ENCODE measurements around the gene TCF7L1.
"Not testable (repeated sequence)": the region's sequence is repeated elsewhere in the genome, so short reads cannot be mapped to it uniquely, and the experiment has no call there.

The TCF7L1 gene

GRCh38 chr2:85180322-85181133 lies 47.3 kb downstream of the TCF7L1 start:
- no peak for DNase-seq (ENCODE audit: low read depth, low spot score)
- no peak overlapping the region for H3K27ac ChIP-seq

DNA sequence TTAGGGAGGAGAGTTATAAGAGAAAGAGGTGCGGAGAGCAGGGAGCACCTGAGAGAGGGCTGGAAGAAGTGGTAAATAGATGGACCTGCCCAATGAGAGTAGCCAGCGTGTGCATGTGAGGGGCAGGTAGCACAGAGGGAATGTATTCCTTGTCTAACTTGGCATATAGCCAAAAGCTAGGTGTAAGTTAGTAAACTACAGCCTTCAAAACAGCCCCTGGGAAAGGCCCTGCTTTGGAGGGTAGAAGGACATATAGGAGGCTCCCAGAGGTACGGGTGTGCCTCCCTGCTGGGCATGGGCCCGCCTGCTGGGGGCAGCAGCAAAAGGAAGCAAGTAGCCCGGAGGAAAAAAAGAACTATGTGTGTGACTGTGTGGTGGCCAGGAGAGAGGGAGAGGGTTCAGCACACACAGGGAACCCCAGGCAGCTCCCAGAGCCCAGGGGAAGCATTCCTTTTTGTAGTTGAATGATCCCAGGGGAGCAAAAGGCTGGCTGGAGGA lies 48.0 kb downstream of the TCF7L1 start:
- H3K27ac ChIP-seq, result no peak overlapping the region
- no peak for DNase-seq (ENCODE audit: low read depth, low spot score)

GRCh38 chr2:85181844-85182456 lies 48.8 kb downstream of the TCF7L1 start:
- no peak overlapping the region for H3K27ac ChIP-seq
- DNase-seq (ENCODE audit: low read depth, low spot score), result no peak

- no peak for DNase-seq (ENCODE audit: low read depth, low spot score)
- no peak overlapping the region for H3K27ac ChIP-seq
Measured at GRCh38 chr2:85183076-85183475, 49.9 kb downstream of the TCF7L1 start.

DNA sequence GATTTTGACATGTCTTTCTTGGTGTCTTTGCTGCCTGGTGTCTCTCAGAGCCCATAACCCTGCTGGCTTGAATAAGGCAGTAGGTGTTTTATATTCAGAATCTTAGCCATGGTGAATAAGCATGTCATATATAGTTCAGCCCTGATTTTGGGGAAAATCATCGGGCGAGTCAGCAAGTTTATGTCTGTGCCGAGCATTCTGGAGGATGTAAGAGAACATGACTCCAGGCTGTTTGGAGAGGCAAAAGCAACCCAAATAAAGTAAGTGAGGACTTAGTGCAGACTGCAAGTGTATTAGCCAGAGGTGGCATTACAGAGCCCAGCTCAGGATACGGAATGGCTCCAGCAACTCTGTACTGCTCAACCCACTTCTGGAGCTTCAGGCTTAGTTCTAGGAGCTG lies 50.3 kb downstream of the TCF7L1 start:
- H3K27ac ChIP-seq, result no peak overlapping the region
- no peak for DNase-seq (ENCODE audit: low read depth, low spot score)

DNA sequence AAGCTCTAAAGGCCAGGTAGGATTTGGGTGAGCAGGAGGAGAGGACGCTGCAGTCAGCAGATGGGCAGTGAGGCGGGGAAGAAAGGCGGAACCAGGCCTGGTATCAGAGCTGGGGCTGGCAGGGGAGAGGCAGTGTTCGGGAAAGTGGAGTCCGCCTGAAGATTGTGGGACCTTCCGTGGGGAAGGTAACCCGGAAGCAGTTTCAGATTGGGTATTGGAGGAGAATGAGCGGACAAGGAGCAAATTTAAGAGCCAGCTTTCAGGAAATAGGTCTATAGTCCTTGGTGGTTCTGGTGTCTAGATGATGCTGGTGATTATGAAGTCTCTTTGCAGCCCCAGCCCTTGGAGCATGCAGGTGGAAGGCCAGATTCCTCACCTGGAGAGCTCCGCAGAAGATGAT lies 51.0 kb downstream of the TCF7L1 start:
- DNase-seq (ENCODE audit: low read depth, low spot score), result no peak
- H3K27ac ChIP-seq, result no peak overlapping the region

DNA sequence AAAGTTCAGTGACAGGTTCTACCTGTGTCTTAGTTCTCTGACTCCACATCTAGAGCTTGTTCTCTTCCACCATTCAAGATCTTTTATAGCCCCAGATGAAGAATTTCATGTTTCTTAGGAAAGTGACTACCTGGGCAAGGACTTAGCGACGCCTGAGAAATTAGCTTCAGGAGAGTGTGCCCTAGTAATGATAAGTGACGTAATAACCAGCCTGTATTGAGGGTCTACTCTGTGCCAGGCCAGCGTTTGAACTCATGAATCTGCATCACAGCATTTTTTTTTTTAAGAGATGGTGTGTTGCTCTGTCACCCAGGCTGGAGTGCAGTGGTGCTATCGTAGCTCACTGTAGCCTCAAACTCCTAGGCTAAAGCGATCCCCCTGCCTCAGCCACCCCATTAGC lies 51.8 kb downstream of the TCF7L1 start:
- H3K27ac ChIP-seq, result no peak overlapping the region
- no peak for DNase-seq (ENCODE audit: low read depth, low spot score)

GRCh38 chr2:85185431-85185940 lies 52.3 kb downstream of the TCF7L1 start:
- no peak for DNase-seq (ENCODE audit: low read depth, low spot score)
- H3K27ac ChIP-seq, result no peak overlapping the region

- no peak for DNase-seq (ENCODE audit: low read depth, low spot score)
- H3K27ac ChIP-seq, result no peak overlapping the region
Measured at GRCh38 chr2:85187069-85187468, 53.9 kb downstream of the TCF7L1 start.

DNA sequence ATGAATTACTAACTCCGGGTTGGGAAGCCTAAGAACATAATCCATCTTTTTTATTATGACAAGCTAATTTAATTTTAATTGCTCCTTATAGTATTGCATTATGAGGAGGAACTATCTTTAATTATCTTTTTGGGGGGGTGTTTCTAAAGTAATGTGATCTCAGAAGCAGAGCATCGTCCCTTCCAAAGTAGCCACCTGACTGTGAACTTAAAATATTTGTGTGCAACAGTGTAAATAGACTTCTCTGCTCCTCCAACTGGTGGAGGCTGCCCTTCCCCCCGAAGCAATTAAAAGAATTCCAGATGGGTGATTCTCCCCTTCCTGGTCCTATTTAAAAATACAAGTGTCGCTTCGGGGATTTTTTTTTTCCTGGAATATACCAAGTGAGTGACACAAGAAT lies 55.7 kb downstream of the TCF7L1 start:
- no peak overlapping the region for H3K27ac ChIP-seq
- DNase-seq (ENCODE audit: low read depth, low spot score), result no peak

- no peak for DNase-seq (ENCODE audit: low read depth, low spot score)
- no peak overlapping the region for H3K27ac ChIP-seq
Measured at GRCh38 chr2:85189606-85190270, 56.5 kb downstream of the TCF7L1 start.

DNA sequence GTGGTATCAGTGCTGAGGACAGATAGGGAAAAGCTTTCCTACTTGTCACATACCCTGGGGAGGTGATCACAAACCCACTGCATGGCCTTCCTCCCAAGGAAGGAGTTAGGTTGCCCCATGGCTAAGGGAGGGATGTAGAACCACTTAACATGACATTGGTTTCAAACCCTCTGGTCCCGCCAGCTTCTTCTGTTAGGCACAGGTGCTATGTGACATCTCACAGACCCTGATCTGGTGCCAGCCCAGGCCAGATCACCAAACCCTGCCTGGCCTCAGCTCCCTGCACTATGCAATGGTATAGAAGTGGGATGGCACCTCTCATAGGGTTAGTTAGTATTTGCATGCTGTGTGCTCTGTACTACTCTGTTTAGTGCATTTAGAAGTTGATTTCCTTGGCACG lies 58.0 kb downstream of the TCF7L1 start:
- no peak for DNase-seq (ENCODE audit: low read depth, low spot score)
- no peak overlapping the region for H3K27ac ChIP-seq

DNA sequence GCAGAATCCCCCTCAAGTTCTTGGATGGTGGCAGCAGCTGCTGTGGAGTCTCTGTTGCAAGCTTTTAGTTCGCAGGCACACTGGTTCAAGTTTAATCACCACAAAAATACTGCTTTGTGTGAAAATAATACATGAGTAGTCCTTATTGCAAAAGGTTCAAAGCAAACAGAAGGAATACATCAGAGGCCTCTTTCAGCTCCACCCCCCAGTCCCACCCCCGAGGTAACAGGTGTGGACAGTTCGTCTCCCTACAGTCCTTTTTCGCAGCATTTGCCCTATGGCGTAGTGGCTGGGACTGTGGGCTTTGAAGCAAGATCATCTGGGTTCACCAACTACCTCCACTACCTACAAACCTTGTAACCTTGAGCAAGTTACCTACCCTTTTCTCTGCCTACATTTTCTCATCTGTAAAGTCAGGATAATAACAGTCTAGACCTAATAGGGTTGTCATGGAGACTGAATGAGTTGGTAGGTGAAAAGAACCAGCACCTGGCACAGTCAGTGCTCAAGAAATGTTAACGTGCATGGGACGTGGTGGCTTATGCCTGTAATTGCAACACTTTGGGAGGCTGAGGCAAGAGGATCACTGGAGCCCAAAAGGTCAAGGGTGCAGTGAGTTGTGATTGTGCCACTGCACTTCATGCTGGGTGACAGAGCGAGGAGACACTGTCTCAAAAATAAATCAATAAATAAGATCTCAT lies 61.7 kb downstream of the TCF7L1 start:
- no peak for DNase-seq (ENCODE audit: low read depth, low spot score)

DNA sequence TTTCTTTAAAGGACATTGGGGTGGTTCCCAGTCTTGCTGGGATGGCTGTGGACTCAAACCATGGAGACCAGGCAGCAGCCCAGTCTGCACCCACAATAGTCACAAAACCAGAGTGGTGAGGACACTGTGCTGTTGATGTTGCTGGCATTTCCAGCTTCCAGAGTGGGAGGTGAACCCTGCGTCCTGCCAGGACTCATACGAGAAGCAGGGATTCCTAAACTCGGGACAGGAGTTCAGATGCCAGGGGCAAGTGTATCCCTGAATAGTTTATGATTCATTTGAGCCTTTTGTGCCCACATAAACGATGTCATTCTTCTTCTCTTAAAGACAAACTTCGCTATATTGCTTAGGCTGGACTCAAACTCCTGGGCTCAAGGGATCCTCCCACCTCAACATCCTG lies 62.8 kb downstream of the TCF7L1 start:
- DNase-seq (ENCODE audit: low read depth, low spot score), result no peak
- H3K27ac ChIP-seq, result no peak overlapping the region

More for the DNA sequence above, 61.7 kb downstream of the TCF7L1 start:
- H3K27ac ChIP-seq, result no peak overlapping the region

GRCh38 chr2:85199698-85200097 lies 66.5 kb downstream of the TCF7L1 start:
- no peak for DNase-seq (ENCODE audit: low read depth, low spot score)
- no peak overlapping the region for H3K27ac ChIP-seq

GRCh38 chr2:85209887-85210286 lies 76.7 kb downstream of the TCF7L1 start:
- no peak for DNase-seq (ENCODE audit: low read depth, low spot score)
- no peak overlapping the region for H3K27ac ChIP-seq

- H3K27ac ChIP-seq, result no peak overlapping the region
Measured at GRCh38 chr2:85210511-85210910, 77.3 kb downstream of the TCF7L1 start.

DNA sequence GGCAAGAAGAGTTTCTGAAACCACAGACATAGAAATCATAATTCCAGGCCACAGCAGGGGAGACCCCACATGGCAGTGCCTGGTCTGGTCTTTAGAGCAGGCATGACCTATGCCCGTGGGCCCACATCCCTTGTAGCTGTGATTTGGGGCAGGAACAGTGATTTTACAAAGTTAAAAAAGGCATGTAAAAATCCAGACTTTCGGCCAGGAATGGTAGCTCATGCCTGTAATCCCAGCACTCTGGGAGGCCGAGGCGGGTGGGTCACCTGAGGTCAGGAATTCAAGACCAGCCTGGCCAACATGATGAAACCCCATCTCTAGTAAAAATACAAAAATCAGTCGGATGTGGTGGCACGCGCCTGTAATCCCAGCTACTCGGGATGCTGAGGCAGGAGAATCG lies 78.4 kb downstream of the TCF7L1 start:
- H3K27ac ChIP-seq; DNase-seq (ENCODE audit: low read depth, low spot score): not testable (repeated sequence)

More at GRCh38 chr2:85210511-85210910, 77.3 kb downstream of the TCF7L1 start:
- no peak for DNase-seq (ENCODE audit: low read depth, low spot score)

DNA sequence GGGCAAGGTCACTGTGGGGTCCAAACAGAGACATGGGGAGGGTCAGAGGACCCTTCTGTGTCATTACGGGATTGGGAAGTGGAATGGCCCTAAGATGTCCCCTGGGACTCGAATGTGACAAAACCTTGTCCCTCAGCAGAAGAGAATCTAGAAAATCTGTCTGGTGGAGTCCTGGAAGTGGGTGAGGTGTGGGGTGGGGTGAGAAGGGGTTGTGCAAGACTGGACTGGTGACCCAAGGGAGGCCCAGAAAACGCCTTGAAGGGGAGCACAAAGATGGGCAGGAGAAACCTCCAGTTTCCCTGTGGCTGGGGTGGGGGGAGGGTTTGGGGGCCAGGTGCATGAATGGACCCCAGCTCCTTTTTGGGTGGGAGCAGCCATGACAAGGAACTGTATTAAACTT lies 79.6 kb downstream of the TCF7L1 start:
- no peak for DNase-seq (ENCODE audit: low read depth, low spot score)

DNA sequence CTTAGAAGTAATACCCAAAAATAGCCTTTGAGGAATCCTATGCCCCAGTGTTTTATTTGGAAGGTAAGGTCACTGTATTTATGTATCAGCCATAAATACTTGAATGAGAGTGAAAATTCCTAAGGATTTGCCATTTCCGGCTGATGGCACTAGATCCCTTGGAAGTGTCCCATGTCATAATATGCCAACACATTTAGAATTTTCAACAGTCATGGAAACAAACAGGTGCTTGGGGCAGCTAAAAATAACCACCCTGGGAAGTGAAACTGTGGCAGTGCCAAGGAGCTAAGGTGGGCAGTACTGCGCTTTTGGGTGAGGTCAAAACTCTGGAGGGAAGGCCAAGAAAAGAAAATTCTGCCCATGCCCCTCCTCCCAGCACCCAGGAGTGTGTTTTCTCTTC lies 80.2 kb downstream of the TCF7L1 start:
- no peak for DNase-seq (ENCODE audit: low read depth, low spot score)
- H3K27ac ChIP-seq, result no peak overlapping the region

More for the DNA sequence above, 79.6 kb downstream of the TCF7L1 start:
- H3K27ac ChIP-seq, result no peak overlapping the region
